MM.1S (cell line): ENCODE data around the gene COLEC12.

Experiments
- DNase-seq: peaks from one replicate; pipeline ENCODE4 v3.0.0-alpha.2; 2015
- H2AFZ ChIP-seq: fragments of 300-600 bp; sonication (generic); 2 replicates; pipeline ENCODE4 v1.6.0; 2016; ENCODE audit warnings: antibody characterized with exemption, low read length
- H3F3A ChIP-seq: fragments of 300-600 bp; sonication (generic); 2 replicates; pipeline ENCODE4 v1.6.1; 2016; ENCODE audit warnings: mild to moderate bottlenecking, antibody characterized with exemption, low read length, moderate library complexity, mixed read lengths; ENCODE audit not compliant: insufficient read depth
- H3K27ac ChIP-seq: fragments of 300-600 bp; sonication (generic); 2 replicates; pipeline ENCODE4 v1.5.1; 2016; ENCODE audit warnings: mild to moderate bottlenecking, low read length
- H3K27me3 ChIP-seq: fragments of 300-600 bp; sonication (generic); replicated peaks from 2 replicates; pipeline ENCODE4 v1.6.0; 2016; ENCODE audit warnings: low read length; ENCODE audit not compliant: insufficient read depth
- H3K36me3 ChIP-seq: fragments of 300-600 bp; sonication (generic); replicated peaks from 2 replicates; pipeline ENCODE4 v1.6.1; 2016; ENCODE audit warnings: mild to moderate bottlenecking, low read length, mixed read lengths; ENCODE audit not compliant: insufficient read depth
- H3K4me1 ChIP-seq: fragments of 300-600 bp; sonication (generic); 2 replicates; pipeline ENCODE4 v1.6.1; 2016; ENCODE audit warnings: low read length, mixed read lengths
- H3K4me2 ChIP-seq: fragments of 300-600 bp; sonication (generic); 2 replicates; pipeline ENCODE4 v1.6.0; 2016; ENCODE audit warnings: low read depth, low read length
- H3K4me3 ChIP-seq: fragments of 300-600 bp; sonication (generic); 2 replicates; pipeline ENCODE4 v1.5.1; 2016; ENCODE audit warnings: low read length, mixed read lengths
- H3K79me2 ChIP-seq: fragments of 300-600 bp; sonication (generic); 2 replicates; pipeline ENCODE4 v1.6.1; 2016; ENCODE audit warnings: mixed run types, low read length, mixed read lengths
- H3K9ac ChIP-seq: fragments of 300-600 bp; sonication (generic); 2 replicates; pipeline ENCODE4 v1.6.1; 2016; ENCODE audit warnings: low read length, mixed read lengths
- H3K9me2 ChIP-seq: fragments of 300-600 bp; sonication (generic); replicated peaks from 2 replicates; pipeline ENCODE4 v1.6.1; 2016; ENCODE audit warnings: mild to moderate bottlenecking, low read length, mixed read lengths; ENCODE audit not compliant: insufficient read depth
- H3K9me3 ChIP-seq: fragments of 300-600 bp; sonication (generic); replicated peaks from 2 replicates; pipeline ENCODE4 v1.6.1; 2016; ENCODE audit warnings: mild to moderate bottlenecking, low read length, mixed read lengths; ENCODE audit not compliant: insufficient read depth
- H4K20me1 ChIP-seq: fragments of 300-600 bp; sonication (generic); 2 replicates; pipeline ENCODE4 v1.6.1; 2016; ENCODE audit warnings: mild to moderate bottlenecking, low read length, moderate library complexity, mixed read lengths; ENCODE audit not compliant: insufficient read depth
- EZH2 ChIP-seq: fragments of 300-600 bp; sonication (generic); optimal IDR thresholded peaks from 2 replicates; pipeline ENCODE3; 2017; ENCODE audit warnings: low read depth, mild to moderate bottlenecking, antibody characterized with exemption, low read length, mixed read lengths
- EZH2phosphoT487 ChIP-seq: fragments of 300-600 bp; sonication (generic); IDR thresholded peaks from 2 replicates; pipeline ENCODE4 v1.6.1; 2018; ENCODE audit warnings: antibody characterized with exemption, low read length
- TF ChIP-seq, protein P1 (sequence below): fragments of 300-600 bp; sonication (generic); IDR thresholded peaks from 2 replicates; pipeline ENCODE4 v1.5.1; 2016; ENCODE audit warnings: antibody characterized with exemption, low read length, mixed read lengths

COLEC12 gene

GRCh38 chr18:341102-341501, 159.4 kb downstream of the COLEC12 start:
- Histone ChIP-seq H3K9me2 (no peaks in the 10 kb centered on the region), H3K27ac (no peak overlapping the region), H4K20me1 (no peaks in the 10 kb centered on the region), H3K36me3 (no peaks in the 10 kb centered on the region), H3K4me1 (no peaks in the 10 kb centered on the region), H3F3A (no peaks in the 10 kb centered on the region), H3K4me3 (no peak overlapping the region), H3K4me2 (no peak overlapping the region), H3K9me3 (no peaks in the 10 kb centered on the region), H3K27me3 (no peaks in the 10 kb centered on the region), H3K79me2 (no peaks in the 10 kb centered on the region), H3K9ac (no peak overlapping the region), H2AFZ (no peak overlapping the region)
- DNase-seq: no peak
- TF ChIP-seq EZH2phosphoT487 (no peak), EZH2 (no peak)
- TF ChIP-seq, protein P1, sequence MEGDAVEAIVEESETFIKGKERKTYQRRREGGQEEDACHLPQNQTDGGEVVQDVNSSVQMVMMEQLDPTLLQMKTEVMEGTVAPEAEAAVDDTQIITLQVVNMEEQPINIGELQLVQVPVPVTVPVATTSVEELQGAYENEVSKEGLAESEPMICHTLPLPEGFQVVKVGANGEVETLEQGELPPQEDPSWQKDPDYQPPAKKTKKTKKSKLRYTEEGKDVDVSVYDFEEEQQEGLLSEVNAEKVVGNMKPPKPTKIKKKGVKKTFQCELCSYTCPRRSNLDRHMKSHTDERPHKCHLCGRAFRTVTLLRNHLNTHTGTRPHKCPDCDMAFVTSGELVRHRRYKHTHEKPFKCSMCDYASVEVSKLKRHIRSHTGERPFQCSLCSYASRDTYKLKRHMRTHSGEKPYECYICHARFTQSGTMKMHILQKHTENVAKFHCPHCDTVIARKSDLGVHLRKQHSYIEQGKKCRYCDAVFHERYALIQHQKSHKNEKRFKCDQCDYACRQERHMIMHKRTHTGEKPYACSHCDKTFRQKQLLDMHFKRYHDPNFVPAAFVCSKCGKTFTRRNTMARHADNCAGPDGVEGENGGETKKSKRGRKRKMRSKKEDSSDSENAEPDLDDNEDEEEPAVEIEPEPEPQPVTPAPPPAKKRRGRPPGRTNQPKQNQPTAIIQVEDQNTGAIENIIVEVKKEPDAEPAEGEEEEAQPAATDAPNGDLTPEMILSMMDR: no peak

- Histone ChIP-seq H2AFZ (no peak overlapping the region), H3K9me2 (no peaks in the 10 kb centered on the region), H3K4me2 (no peak overlapping the region), H3K9ac (no peak overlapping the region), H3K36me3 (no peaks in the 10 kb centered on the region), H3K27ac (no peak overlapping the region), H3K4me1 (no peaks in the 10 kb centered on the region), H3K27me3 (no peaks in the 10 kb centered on the region), H3K4me3 (no peak overlapping the region), H3F3A (no peaks in the 10 kb centered on the region), H3K79me2 (no peaks in the 10 kb centered on the region), H4K20me1 (no peaks in the 10 kb centered on the region), H3K9me3 (no peaks in the 10 kb centered on the region)
- no peak for DNase-seq
- no peak for TF ChIP-seq EZH2
- TF ChIP-seq EZH2phosphoT487: no peak
- TF ChIP-seq, protein P1: no peak
These were observed 160.5 kb downstream of the COLEC12 start for GRCh38 chr18:340044-340443.

GRCh38 chr18:339200-339599, 161.3 kb downstream of the COLEC12 start:
- Histone ChIP-seq H3K36me3 (no peaks in the 10 kb centered on the region), H3K9me3 (no peaks in the 10 kb centered on the region), H3K4me3 (no peak overlapping the region), H3K27ac (no peak overlapping the region), H4K20me1 (no peaks in the 10 kb centered on the region), H3K79me2 (no peaks in the 10 kb centered on the region), H3K9me2 (no peaks in the 10 kb centered on the region), H3K9ac (no peak overlapping the region), H3K4me1 (no peaks in the 10 kb centered on the region), H3K4me2 (no peak overlapping the region), H3F3A (no peaks in the 10 kb centered on the region), H3K27me3 (no peaks in the 10 kb centered on the region), H2AFZ (no peak overlapping the region)
- DNase-seq: no peak
- TF ChIP-seq, protein P1: no peak
- TF ChIP-seq EZH2 (no peak), EZH2phosphoT487 (no peak)
